Subcutaneous adipose tissue (tissue), 4 donors: Measurements from ENCODE around the gene LUZP2. TPM values are rescaled to one million over a fixed set of nuclear protein-coding genes. Genes with fewer than 3 reads are reported as not detected.

ENCODE experiments used
- total RNA-seq, 4 donors: library from RNA; depleted of rRNA; stranded (reverse); fragments of >200 nt; gene quantifications; one replicate each; pipeline ENCODE4 v1.1.0, GENCODE V29; 2016
- TF ChIP-seq, protein P1 (sequence below): fragments of 450-650 bp; IDR thresholded peaks from one replicate; pipeline ENCODE4 v1.5.1; 2016; ENCODE audit warnings: low read depth, mild to moderate bottlenecking, control low read depth, antibody characterized with exemption, moderate library complexity

Gene LUZP2
- total RNA-seq, 4 donors from 2014 or later: 0.33 to 0.66 (median 0.38) TPM; not detected in 1

DNA sequence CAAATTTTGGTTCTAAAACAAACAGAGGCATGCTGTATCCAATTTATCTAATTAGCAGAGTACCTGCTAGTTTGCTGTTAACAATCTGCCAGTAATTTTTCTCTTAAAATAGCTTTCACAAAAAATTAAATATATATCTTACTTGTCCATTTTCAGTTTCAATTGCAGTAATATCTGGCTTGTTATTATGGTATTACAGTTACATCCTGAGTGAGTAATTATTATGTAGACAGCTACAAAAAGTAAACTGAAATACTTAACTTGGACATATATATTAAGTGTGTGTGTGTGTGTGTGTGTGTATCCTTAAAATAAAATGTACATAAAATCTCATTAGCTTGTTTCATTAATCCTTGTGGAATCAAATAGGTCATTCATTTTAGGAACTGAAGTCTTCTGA lies 148.7 kb downstream of the LUZP2 start:
- TF ChIP-seq, protein P1, sequence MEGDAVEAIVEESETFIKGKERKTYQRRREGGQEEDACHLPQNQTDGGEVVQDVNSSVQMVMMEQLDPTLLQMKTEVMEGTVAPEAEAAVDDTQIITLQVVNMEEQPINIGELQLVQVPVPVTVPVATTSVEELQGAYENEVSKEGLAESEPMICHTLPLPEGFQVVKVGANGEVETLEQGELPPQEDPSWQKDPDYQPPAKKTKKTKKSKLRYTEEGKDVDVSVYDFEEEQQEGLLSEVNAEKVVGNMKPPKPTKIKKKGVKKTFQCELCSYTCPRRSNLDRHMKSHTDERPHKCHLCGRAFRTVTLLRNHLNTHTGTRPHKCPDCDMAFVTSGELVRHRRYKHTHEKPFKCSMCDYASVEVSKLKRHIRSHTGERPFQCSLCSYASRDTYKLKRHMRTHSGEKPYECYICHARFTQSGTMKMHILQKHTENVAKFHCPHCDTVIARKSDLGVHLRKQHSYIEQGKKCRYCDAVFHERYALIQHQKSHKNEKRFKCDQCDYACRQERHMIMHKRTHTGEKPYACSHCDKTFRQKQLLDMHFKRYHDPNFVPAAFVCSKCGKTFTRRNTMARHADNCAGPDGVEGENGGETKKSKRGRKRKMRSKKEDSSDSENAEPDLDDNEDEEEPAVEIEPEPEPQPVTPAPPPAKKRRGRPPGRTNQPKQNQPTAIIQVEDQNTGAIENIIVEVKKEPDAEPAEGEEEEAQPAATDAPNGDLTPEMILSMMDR: no peak

DNA sequence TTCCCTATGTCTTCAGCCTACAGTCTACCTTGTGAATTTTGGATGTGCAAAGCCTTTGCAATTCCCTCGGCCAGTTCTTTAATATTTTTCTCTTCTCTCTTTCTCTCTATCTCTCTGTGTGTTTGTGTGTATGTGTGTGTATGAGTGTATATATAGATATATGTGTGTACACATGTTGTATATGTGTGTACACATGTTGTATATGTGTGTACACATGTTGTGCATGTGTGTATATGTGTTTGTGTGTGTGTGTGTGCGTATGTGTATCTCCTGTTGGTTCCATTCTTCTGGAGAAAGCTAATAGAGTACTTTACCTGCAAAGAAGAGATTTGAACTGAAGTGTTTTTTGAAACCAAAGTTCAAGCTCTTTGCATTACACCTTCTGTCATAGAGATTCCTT lies 155.0 kb downstream of the LUZP2 start:
- TF ChIP-seq, protein P1: no peak

DNA sequence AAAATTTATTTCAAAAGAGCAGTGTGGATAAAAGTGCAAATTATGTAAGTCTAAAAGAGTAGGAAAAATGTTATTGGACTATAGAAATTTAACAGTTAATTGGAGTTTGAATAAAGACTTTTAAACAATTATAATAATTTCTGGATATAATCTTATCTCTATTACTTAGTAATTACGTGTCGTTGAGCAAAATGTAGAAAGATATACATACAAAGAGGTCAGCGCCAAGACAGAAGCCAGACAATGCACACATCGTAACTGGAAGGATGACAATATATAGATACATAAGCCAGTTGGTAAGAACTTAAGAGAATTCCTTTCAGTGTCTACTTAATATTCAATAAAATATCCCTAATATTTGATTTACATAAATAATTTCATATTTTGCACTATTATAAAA lies 157.0 kb downstream of the LUZP2 start:
- TF ChIP-seq, protein P1: no peak

DNA sequence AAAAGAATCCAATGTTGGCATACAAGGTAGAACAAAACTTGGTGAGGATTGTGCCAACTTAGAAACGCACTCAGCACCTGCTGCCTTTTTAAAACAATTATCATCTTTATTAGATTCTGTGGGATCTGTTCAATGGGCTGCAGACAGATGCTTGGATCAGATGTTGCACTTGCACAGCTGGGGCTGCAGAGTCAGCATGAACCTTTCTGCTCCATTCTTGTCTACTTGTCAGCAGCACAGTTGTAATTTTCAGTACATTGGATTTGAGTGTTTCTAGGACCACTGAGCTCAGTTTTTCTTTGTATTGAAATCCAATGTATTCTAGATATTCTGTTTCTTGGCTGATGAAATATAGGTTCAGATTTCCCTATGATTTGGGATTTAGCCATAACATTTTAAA lies 164.5 kb downstream of the LUZP2 start:
- TF ChIP-seq, protein P1: no peak

DNA sequence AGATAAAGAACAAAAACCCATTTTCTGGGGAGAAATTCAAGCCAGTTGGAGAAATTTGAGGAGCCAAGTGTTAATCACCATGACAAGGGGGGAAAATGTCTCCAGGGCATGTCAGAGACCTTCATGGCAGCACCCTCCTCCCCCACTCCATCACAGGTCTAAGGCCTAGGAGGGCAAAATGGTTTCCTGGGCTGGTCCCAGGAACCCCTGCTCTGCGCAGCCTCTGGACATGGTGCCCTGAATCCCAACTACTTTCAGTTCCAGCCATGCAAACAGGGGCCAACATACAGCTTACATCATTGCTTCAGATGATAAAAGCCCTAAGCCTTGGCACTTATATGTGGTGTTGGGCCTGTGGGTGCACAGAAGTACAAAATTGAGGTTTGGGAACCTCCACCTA lies 167.5 kb downstream of the LUZP2 start:
- TF ChIP-seq, protein P1: no peak

DNA sequence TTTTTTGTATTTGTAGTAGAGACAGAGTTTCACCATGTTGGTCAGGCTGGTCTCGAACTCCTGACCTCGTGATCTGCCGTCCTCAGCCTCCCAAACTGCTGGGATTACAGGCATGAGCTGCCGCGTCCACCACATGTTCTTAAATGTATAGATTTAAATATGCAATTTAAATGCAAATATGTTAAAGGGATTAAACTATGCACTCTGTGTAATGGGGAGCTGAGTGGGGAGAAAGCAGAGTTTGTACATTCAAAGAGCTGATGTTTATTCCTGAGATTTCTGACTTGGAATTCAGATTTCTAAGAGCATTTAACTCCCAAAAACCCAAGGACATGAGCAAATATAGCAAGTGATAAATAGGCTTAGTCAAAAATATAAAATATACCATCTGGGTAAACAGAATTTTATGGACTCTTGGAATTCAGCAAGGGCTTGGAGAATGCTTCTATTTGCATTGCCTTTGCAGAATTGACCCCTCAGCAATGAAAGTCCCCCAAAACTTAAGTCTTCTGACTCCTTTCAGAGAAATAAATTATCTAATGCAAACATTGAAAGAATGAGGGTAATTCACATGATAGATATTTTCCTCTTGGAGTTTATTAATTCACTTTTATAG lies 170.6 kb downstream of the LUZP2 start:
- TF ChIP-seq, protein P1: no peak

DNA sequence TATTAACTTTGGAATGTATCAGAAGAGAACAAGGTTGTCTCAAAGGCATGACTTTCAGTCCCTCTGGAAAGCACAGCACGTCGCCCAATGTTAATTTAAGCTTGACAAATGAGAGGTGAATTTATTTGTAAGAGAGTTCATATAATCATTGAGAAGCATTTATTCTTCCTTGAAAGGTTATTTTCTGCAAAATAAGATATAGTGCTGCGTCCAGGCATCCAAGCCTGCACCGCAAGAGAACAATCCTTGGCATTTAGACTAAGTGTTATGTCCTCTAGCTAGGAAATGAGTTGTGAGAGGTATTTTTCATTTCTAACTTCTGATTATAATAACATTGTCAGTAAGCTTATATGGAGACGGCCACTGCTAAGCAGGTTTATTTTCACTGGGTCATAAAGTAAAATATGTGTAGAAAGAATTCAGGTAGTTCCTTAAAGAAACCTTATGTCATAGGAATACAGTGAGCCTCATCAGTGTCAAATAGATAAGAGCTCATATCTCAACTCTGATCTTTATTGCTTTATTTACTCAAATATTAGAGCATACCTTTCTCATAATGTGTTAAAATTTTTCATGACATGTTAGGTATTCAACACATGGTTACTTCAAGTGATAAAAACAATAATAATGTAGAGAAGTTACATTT lies 182.0 kb downstream of the LUZP2 start:
- TF ChIP-seq, protein P1: no peak
